Activated CD4-positive, alpha-beta T cell treated with anti-CD3 and anti-CD28 coated beads, Interleukin-2, amount 50 U/mL, for 1 hour (primary cell): ENCODE results near the gene ZIC4.

Experiments used
- DNase-seq: peaks from one replicate; pipeline ENCODE4 v3.0.0-alpha.2; 2020

ZIC4 gene

GRCh38 chr3:147388700-147389580, 17.4 kb downstream of the ZIC4 start:
- no peak for DNase-seq

DNA sequence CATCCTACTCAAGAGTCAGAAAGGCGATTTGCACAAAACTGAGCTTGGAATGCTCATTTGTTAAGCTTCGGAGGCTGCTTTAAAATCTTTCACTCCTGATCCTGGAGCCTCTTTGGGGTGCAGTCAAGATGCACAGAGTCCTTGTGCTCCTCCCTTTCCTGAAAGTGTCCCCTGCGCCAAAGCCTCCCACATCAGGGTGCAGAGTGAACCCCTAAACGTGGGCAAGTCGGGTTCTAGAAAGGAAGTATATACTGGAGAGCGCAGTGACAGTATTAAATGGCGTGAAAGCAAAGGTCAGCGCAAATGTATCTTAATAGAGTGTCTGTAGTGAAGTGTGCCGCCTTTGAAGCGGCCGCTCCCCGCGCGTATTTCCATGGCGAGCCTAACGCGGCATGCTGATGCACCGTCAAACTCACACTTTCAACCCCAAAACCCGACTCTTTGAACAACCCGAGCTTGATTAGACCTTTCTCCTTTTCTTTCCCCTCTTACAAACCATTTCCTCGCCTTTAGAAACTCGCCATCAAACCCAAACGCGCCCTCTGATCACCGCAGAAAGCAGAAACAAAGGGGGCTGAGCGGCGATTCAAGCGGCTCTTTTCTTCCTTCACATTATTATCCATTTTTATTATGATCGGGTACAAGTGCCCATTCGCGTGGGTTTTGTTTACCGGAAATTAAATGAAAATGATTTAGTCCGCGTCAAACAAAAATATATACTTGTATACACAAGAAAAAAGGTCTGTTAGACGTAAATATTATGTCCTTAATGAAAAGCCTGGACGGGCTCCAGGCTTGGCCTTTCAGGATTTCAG, 18.3 kb downstream of the ZIC4 start:
- DNase-seq = no peak

DNA sequence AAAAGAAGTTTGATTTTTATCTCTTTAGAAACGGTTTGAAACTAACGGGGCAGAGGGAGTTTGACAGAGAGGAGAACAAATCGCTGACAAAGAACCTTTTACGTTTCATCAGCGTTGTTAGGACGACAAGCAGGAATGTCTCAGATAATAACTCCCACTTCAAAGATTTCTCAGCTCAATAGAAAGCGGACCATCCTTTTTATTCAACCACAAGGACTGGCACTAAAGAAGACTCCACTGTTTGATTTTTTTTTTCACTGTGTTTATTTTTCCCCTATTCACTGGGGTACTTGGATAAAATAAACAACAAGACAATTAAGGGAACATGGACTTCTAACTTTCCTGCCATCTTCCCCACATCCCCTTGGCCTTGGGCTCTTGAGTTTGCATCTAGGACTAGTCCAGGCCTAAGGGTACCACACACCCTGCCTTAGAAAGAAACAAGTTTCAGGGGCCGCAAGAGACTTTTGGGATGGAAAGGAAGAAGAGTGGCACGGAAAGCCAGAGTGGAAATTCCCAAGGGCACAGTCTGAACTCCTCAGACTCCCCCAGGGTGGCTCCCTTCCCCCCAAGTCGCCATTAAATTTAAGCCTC, 19.0 kb downstream of the ZIC4 start:
- DNase-seq = no peak

GRCh38 chr3:147385059-147386012, 21.0 kb downstream of the ZIC4 start:
- DNase-seq = no peak

- DNase-seq = no peak
These were observed 21.9 kb downstream of the ZIC4 start for GRCh38 chr3:147384210-147385058.

DNA sequence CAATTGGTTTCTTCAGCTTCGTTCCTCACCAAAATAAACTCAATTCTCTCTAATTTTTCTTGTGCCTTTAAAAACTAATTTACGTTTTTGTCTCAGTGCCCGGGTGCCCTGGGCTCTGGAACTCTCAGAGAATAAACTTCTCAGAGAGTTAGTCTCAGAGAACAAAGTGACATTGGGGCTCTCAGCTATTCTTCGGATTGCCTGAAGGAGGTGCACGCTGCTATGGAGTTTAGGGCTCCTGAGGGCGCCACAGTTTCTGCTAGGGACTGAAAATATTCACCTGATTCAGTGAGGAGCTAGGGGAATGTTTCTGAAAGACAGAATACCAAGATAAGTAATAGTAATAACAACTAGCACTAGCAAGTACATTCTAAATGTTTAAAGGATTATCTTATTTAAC, 22.7 kb downstream of the ZIC4 start:
- DNase-seq = no peak

DNA sequence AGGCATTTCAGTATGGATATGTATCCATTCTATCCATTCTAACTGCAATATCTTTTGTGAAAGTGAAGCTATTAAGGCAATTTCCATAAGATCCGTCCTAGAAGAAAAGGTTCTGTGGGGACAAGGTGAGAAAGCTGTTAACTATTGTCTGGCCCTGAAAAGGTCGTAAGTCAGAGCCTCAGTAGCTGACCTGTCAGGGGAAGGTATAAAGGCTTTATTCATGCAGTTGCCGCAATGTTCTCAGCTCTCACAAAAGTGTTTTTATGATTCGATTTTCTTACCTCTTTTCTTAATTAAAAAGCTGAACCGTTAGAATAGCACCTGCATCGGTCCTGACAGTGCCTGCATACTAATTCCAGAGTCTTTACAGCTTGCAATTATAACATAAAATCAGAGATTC, 24.7 kb downstream of the ZIC4 start:
- no peak for DNase-seq

DNA sequence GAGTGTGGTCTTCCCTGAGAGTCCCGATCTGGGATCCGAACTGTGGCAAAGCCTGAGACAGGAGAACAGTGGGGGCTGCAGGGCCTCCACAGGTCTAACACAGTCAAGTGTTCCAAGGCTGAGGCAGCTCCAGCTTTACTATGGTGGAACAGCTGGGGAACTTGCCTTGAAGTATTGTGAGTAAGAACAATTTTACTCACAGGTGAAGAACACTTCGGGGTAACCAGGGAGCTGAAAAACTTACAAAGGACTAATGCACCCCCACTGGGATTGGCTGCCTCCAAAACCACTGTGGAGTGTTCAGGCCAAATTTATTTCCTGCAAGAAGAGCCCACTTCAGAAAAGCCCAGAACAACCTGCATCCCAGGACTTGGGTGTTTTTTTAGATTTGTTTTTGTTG, 25.4 kb downstream of the ZIC4 start:
- no peak for DNase-seq

- DNase-seq = no peak
These were observed 25.9 kb downstream of the ZIC4 start for GRCh38 chr3:147380387-147380951.

GRCh38 chr3:147379651-147380050, 26.7 kb downstream of the ZIC4 start:
- no peak for DNase-seq

DNA sequence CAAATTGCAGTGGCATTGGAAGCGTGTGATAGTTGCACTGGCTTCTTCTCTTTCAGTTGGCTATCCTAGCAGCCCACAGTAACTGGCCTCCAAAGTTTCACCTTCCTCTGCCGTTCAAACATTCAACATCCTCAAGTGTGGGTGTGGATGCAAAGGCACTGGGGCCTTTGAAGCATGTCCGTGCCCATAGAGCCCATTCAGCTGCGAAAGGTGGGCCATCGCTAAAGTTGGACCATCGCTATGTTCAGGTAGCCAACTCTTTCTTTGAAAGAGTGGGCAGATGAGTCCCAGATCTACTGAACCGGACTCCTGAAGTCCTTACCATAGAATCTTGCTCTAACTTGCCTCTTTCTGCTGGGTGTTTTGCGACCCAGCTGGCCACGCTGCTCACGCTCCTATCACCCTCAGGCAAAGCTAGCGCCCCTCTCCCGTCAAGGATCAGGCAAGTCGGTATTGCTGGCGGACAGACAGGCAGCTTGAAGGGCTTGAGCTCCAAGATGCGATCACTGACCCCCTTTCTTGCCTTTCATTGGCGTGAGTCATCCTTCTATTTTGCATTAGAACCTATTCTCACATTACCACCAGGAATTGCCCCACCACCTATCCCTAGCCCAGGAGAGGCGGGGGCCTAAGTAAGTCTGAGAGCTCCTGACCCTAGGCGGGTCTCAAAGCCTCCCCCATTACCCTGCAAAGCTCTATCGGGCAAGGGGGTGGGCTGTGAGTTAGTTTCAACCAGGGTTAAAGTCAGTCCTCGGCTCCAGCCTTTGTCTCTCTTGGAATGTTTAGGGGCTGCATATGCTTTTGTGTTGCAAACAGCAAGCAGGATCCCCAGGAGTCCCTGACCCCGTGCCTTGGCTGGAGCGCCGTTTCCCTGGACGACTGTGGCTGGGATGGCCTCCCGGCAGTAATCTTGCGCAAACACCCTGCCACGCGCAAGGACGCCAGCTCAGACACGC, 28.7 kb downstream of the ZIC4 start:
- DNase-seq = no peak

GRCh38 chr3:147373301-147373700, 33.0 kb downstream of the ZIC4 start:
- DNase-seq = no peak

GRCh38 chr3:147372525-147373027, 33.8 kb downstream of the ZIC4 start:
- no peak for DNase-seq

GRCh38 chr3:147371771-147372340, 34.5 kb downstream of the ZIC4 start:
- DNase-seq = no peak

DNA sequence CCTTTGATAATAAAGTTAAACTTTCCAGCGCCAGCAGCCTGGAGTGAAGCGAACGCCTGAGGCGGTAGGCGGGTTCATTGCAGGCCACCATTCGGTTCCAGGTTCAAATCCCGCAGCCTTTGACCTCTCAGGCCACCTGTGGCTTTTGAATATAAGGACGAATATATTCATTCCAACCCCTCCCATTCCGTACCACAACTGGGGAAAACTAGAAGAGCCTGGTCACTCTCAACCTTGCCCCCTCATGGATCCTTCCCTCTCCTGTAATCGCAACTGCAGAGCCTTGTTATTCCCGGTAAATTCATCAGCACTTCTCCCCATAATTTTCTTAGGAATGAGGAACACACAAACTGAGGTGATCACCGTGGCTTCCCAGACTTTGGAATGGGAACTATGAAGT, 35.2 kb downstream of the ZIC4 start:
- DNase-seq = no peak

- DNase-seq = no peak
These were observed 36.0 kb downstream of the ZIC4 start for GRCh38 chr3:147370349-147370748.

GRCh38 chr3:147369661-147370123, 36.7 kb downstream of the ZIC4 start:
- no peak for DNase-seq

DNA sequence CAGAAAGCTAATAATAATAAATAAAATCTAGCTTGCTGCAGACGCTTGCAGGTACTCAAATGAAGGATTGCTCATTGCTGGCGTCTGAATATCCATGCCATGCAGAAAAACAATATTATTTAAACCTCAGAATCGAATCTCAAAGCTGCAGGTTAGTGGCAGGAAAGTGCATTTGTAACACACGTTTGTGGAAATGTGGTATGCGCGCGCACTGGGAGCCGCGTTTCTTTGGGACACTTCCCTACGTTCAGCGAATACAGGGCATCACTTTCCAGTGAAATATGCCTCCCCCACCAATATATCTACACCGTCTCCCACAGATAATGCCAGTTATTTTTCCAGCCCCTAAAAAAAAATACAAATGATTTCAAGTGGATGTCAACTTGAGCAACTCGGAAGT, 37.1 kb downstream of the ZIC4 start:
- DNase-seq = no peak

DNA sequence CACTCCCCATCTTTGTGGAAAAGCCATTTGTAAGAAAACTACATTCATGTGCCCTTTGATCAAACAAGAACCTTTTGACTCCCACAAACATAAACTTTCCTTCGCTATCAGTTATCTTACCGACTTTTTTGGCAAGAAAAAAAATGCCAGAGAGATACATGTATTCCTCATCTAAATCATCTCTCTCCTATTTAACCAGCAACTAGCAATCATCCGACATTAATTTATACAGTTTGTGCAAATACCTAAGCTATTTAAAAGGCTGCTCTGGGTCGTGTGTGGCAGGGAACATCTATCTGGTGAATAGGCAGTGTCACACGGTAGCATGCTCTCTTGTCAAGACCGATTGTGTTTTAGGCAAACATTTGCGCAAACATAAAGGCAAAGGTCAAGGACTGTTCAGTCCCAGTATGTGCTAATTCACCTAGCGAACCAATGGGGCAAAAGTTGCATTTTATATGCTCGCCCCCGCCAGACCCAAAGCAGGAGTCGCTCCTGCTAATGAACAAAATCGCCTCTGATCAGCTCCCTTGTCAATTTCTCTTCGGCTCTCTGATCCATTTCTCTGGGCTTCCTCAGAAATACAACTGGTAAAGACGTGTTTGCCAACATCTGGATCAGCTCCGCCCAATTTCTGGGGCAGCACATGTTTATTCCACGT, 37.7 kb downstream of the ZIC4 start:
- DNase-seq = no peak
